AG04450 (cell line): ENCODE measurements around the gene DCAF10. TPM values are rescaled to one million over a fixed set of nuclear protein-coding genes. Genes with fewer than 3 reads are reported as not detected.

Experiments
- CTCF ChIA-PET: fragments of 300-600, 350-600 bp; formaldehyde crosslinking; extraction: SDS; loops from one replicate; lab custom pipeline; 2022; ENCODE audit warnings: antibody characterized with exemption, inconsistent platforms; lab: Charles Lee
- POLR2A ChIA-PET: fragments of 350-600 bp; formaldehyde crosslinking; extraction: SDS; loops from one replicate; lab custom pipeline; 2021; ENCODE audit warnings: antibody characterized with exemption, inconsistent platforms; lab: Yijun Ruan, JAX
- DNase-seq: peaks from one replicate; pipeline ENCODE4 v3.0.0-alpha.2; 2011; ENCODE audit warnings: low read depth, low spot score
- H3K27ac ChIP-seq: one replicate; pipeline ENCODE4 v1.5.1; 2012; ENCODE audit warnings: low read depth, low read length, control low read depth
- H3K27me3 ChIP-seq: one replicate; pipeline ENCODE4 v1.6.0; 2012; ENCODE audit warnings: low read length; ENCODE audit not compliant: control insufficient read depth, insufficient read depth
- H3K4me3 ChIP-seq: 2 replicates; pipeline ENCODE4 v1.5.1; 2011; ENCODE audit warnings: mild to moderate bottlenecking, low read depth, low read length, control low read depth
- H3K9me3 ChIP-seq: 2 replicates; pipeline ENCODE4 v1.5.1; 2012; ENCODE audit warnings: low read length; ENCODE audit not compliant: control insufficient read depth, insufficient read depth
- CTCF ChIP-seq: IDR thresholded peaks from 2 replicates; pipeline ENCODE4 v1.5.1; 2011; ENCODE audit warnings: low read depth, low read length, control low read depth, inconsistent platforms
- polyA plus RNA-seq: library from polyadenylated mRNA; depleted of rRNA; stranded (reverse); fragments of >200 nt; gene quantifications from 2 replicates; pipeline ENCODE4 v1.2.3, GENCODE V29; 2011

DCAF10 gene
- polyA plus RNA-seq, 1 experiment = 28.7 TPM

DNA sequence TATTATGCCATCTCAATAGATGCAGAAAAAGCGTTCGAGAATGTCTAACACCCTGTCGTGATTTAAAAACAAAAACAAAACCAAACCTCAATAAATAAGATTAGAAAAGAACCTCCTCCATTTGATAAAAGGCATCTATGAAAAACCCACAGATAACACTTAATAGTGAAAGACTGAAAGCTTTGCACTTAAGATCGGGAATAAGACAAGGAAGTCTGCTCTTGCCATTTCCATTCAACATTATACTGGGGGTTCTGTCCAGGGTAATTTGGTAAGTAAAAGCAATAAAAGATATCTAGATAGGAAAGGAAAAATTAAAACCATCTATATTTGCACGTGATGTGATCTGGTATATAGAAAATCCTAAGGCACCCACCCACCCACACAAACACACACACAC lies 8.5 kb upstream of the DCAF10 start:
- no peak for DNase-seq
- TF ChIP-seq CTCF = no peak
- H3K27me3 ChIP-seq = no peaks in the 10 kb centered on the region
- no peak overlapping the region for H3K4me3 ChIP-seq
- POLR2A ChIA-PET = no interaction called here
- no peaks in the 10 kb centered on the region for H3K9me3 ChIP-seq
- CTCF ChIA-PET = no interaction called here
- no peak overlapping the region for H3K27ac ChIP-seq

GRCh38 chr9:37796232-37796631 lies 4.4 kb upstream of the DCAF10 start:
- no peaks in the 10 kb centered on the region for H3K27me3 ChIP-seq
- no peak overlapping the region for H3K4me3 ChIP-seq
- ChIA-PET CTCF (no interaction called here), POLR2A (no interaction called here)
- no peak for TF ChIP-seq CTCF
- H3K9me3 ChIP-seq = no peaks in the 10 kb centered on the region
- no peak overlapping the region for H3K27ac ChIP-seq
- no peak for DNase-seq

GRCh38 chr9:37798677-37799076 lies 1.9 kb upstream of the DCAF10 start:
- ChIA-PET CTCF (no interaction called here), POLR2A (no interaction called here)
- no peak for TF ChIP-seq CTCF
- Histone ChIP-seq H3K27ac (no peak overlapping the region), H3K9me3 (no peaks in the 10 kb centered on the region), H3K27me3 (no peaks in the 10 kb centered on the region), H3K4me3 (no peak overlapping the region)
- no peak for DNase-seq

GRCh38 chr9:37801287-37801850 lies 772 bp downstream of the DCAF10 start:
- ChIA-PET CTCF (interaction anchor here (0.7 kb wide), 1 partner anchor 50 kb away, joined by 4 read pairs; no protein-coding TSS in a partner anchor), POLR2A (interaction anchor here (0.6 to 2.5 kb wide), 5 partner anchors 9 to 209 kb away, joined by 3 to 26 read pairs (median 4); partner anchors contain the start of genes EXOSC3, TOMM5 and TRMT10B)
- no peak for TF ChIP-seq CTCF
- Histone ChIP-seq H3K27ac (peak overlapping the region; percentile 65), H3K4me3 (peak overlapping the region; percentile 98), H3K27me3 (no peaks in the 10 kb centered on the region), H3K9me3 (no peaks in the 10 kb centered on the region)
- no peak for DNase-seq

- CTCF ChIA-PET = interaction anchor here (1.0 kb wide), 1 partner anchor 461 kb away, joined by 3 read pairs; no protein-coding TSS in a partner anchor
- POLR2A ChIA-PET = interaction anchor here (0.6 to 2.5 kb wide), 2 partner anchors 17 to 49 kb away, joined by 3 to 26 read pairs; partner anchors contain the start of genes EXOSC3 and TRMT10B
- H3K9me3 ChIP-seq = no peaks in the 10 kb centered on the region
- TF ChIP-seq CTCF = no peak
- peak overlapping the region; percentile 57 for H3K27ac ChIP-seq
- H3K27me3 ChIP-seq = no peaks in the 10 kb centered on the region
- DNase-seq = no peak
- H3K4me3 ChIP-seq = peak overlapping the region; percentile 98
These were observed 1.5 kb downstream of the DCAF10 start for GRCh38 chr9:37801959-37802711.
